SK-N-SH treated with all-trans-retinoic acid at 6 μM for 48 hours (cell line): Measurements from ENCODE around the gene SFXN2.

Source experiments
- ATAC-seq: fragments of 200-7000 bp; cut with Tn5 transposase; 3 replicates; pipeline ENCODE4 v1.9.1; 2020; ENCODE audit warnings: mild to moderate bottlenecking, moderate library complexity
- ARNTL ChIP-seq: fragments of 450-650 bp; formaldehyde crosslinking; IDR thresholded peaks from 2 replicates; pipeline ENCODE4 v1.5.0; 2020; ENCODE audit warnings: low read depth, mild to moderate bottlenecking, moderate library complexity, borderline replicate concordance
- CSDC2 ChIP-seq: fragments of 250-450 bp; sonication (Bioruptor Pico); IDR thresholded peaks from 2 replicates; pipeline ENCODE4 v1.5.0; 2020; ENCODE audit warnings: mild to moderate bottlenecking, moderate library complexity
- ESRRG ChIP-seq: fragments of 250-450 bp; sonication (Bioruptor Pico); IDR thresholded peaks from 2 replicates; pipeline ENCODE4 v1.6.1; 2021; ENCODE audit warnings: mild to moderate bottlenecking
- GLIS3 ChIP-seq: fragments of 250-450 bp; sonication (Bioruptor Pico); IDR thresholded peaks from 2 replicates; pipeline ENCODE4 v1.5.0; 2020; ENCODE audit warnings: mild to moderate bottlenecking, moderate library complexity
- ISL1 ChIP-seq: fragments of 250-450 bp; sonication (Bioruptor Pico); IDR thresholded peaks from 2 replicates; pipeline ENCODE4 v2.1.2; 2022; ENCODE audit warnings: mild to moderate bottlenecking, moderate library complexity
- PPARA ChIP-seq: fragments of 250-450 bp; sonication (Bioruptor Pico); IDR thresholded peaks from 2 replicates; pipeline ENCODE4 v1.5.0; 2020; ENCODE audit warnings: mild to moderate bottlenecking, borderline replicate concordance
- RARB ChIP-seq: fragments of 250-450 bp; sonication (Bioruptor Pico); IDR thresholded peaks from 2 replicates; pipeline ENCODE4 v1.8.0; 2021; ENCODE audit warnings: mild to moderate bottlenecking, moderate library complexity
- SNAI2 ChIP-seq: fragments of 250-450 bp; sonication (Bioruptor Pico); IDR thresholded peaks from 2 replicates; pipeline ENCODE4 v1.5.0; 2020; ENCODE audit warnings: mild to moderate bottlenecking, moderate library complexity
- TSHZ2 ChIP-seq: fragments of 250-450 bp; sonication (Bioruptor Pico); IDR thresholded peaks from 2 replicates; pipeline ENCODE4 v1.5.0; 2020; ENCODE audit warnings: mild to moderate bottlenecking, moderate library complexity
- ZC3H10 ChIP-seq: fragments of 250-450 bp; sonication (Bioruptor Pico); IDR thresholded peaks from 2 replicates; pipeline ENCODE4 v1.5.1; 2021; ENCODE audit warnings: mild to moderate bottlenecking, moderate library complexity
- ZFP3 ChIP-seq: fragments of 250-450 bp; sonication (Bioruptor Pico); IDR thresholded peaks from 2 replicates; pipeline ENCODE4 v1.5.0; 2020; ENCODE audit warnings: mild to moderate bottlenecking, moderate library complexity
- ZFP30 ChIP-seq: fragments of 450-650 bp; formaldehyde crosslinking; IDR thresholded peaks from 2 replicates; pipeline ENCODE4 v1.5.0; 2022; ENCODE audit warnings: mild to moderate bottlenecking, moderate library complexity
- ZNF565 ChIP-seq: fragments of 450-650 bp; formaldehyde crosslinking; conservative IDR thresholded peaks from 2 replicates; pipeline ENCODE4 v1.5.0; 2020; ENCODE audit warnings: low read depth, mild to moderate bottlenecking, moderate library complexity
- ZNF70 ChIP-seq: fragments of 450-650 bp; formaldehyde crosslinking; IDR thresholded peaks from 2 replicates; pipeline ENCODE4 v1.5.0; 2020; ENCODE audit warnings: mild to moderate bottlenecking, moderate library complexity
- ZNF8 ChIP-seq: fragments of 450-650 bp; formaldehyde crosslinking; IDR thresholded peaks from 2 replicates; pipeline ENCODE4 v1.5.0; 2020; ENCODE audit warnings: mild to moderate bottlenecking, moderate library complexity
- TF ChIP-seq, protein P1 (sequence below): fragments of 250-450 bp; sonication (Bioruptor Pico); IDR thresholded peaks from 2 replicates; pipeline ENCODE4 v1.5.1; 2020; ENCODE audit warnings: low read depth, mild to moderate bottlenecking, moderate library complexity
- TF ChIP-seq, protein P2 (sequence below): fragments of 250-450 bp; sonication (Bioruptor Pico); IDR thresholded peaks from 2 replicates; pipeline ENCODE4 v1.8.0; 2020; ENCODE audit warnings: mild to moderate bottlenecking, moderate library complexity, borderline replicate concordance
- TF ChIP-seq, protein P3 (sequence below): fragments of 250-450 bp; sonication (Bioruptor Pico); IDR thresholded peaks from 2 replicates; pipeline ENCODE4 v1.8.0; 2021; ENCODE audit warnings: low read depth, mild to moderate bottlenecking, moderate library complexity, borderline replicate concordance
- TF ChIP-seq, protein P4 (sequence below): fragments of 250-450 bp; sonication (Bioruptor Pico); IDR thresholded peaks from 2 replicates; pipeline ENCODE4 v1.5.1; 2021; ENCODE audit warnings: mild to moderate bottlenecking, moderate library complexity

Gene SFXN2

GRCh38 chr10:102752266-102752930 is 38.0 kb downstream of the SFXN2 start:
- TF ChIP-seq, protein P1, sequence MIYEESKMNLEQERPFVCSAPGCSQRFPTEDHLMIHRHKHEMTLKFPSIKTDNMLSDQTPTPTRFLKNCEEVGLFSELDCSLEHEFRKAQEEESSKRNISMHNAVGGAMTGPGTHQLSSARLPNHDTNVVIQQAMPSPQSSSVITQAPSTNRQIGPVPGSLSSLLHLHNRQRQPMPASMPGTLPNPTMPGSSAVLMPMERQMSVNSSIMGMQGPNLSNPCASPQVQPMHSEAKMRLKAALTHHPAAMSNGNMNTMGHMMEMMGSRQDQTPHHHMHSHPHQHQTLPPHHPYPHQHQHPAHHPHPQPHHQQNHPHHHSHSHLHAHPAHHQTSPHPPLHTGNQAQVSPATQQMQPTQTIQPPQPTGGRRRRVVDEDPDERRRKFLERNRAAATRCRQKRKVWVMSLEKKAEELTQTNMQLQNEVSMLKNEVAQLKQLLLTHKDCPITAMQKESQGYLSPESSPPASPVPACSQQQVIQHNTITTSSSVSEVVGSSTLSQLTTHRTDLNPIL = no peak
- no peak for TF ChIP-seq ISL1
- TF ChIP-seq, all 23 proteins: peak for 0
- ATAC-seq = no peak; the same call in 2 of the 3 replicates

GRCh38 chr10:102752934-102753664 is 38.7 kb downstream of the SFXN2 start:
- ATAC-seq = peak; percentile 98

GRCh38 chr10:102753718-102754117 is 39.3 kb downstream of the SFXN2 start:
- no peak for TF ChIP-seq ZNF70 (CRISPR knock-in tag)
- no peak for TF ChIP-seq PPARA (CRISPR knock-in tag)
- TF ChIP-seq ZNF565 = no peak
- TF ChIP-seq, protein P1 = no peak
- TF ChIP-seq GLIS3 (CRISPR knock-in tag) = no peak
- TF ChIP-seq, protein P2, sequence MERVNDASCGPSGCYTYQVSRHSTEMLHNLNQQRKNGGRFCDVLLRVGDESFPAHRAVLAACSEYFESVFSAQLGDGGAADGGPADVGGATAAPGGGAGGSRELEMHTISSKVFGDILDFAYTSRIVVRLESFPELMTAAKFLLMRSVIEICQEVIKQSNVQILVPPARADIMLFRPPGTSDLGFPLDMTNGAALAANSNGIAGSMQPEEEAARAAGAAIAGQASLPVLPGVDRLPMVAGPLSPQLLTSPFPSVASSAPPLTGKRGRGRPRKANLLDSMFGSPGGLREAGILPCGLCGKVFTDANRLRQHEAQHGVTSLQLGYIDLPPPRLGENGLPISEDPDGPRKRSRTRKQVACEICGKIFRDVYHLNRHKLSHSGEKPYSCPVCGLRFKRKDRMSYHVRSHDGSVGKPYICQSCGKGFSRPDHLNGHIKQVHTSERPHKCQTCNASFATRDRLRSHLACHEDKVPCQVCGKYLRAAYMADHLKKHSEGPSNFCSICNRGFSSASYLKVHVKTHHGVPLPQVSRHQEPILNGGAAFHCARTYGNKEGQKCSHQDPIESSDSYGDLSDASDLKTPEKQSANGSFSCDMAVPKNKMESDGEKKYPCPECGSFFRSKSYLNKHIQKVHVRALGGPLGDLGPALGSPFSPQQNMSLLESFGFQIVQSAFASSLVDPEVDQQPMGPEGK = no peak
- TF ChIP-seq ZFP30 (CRISPR knock-in tag) = no peak
- TF ChIP-seq, protein P3, sequence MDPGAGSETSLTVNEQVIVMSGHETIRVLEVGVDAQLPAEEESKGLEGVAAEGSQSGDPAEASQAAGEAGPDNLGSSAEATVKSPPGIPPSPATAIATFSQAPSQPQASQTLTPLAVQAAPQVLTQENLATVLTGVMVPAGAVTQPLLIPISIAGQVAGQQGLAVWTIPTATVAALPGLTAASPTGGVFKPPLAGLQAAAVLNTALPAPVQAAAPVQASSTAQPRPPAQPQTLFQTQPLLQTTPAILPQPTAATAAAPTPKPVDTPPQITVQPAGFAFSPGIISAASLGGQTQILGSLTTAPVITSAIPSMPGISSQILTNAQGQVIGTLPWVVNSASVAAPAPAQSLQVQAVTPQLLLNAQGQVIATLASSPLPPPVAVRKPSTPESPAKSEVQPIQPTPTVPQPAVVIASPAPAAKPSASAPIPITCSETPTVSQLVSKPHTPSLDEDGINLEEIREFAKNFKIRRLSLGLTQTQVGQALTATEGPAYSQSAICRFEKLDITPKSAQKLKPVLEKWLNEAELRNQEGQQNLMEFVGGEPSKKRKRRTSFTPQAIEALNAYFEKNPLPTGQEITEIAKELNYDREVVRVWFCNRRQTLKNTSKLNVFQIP (CRISPR knock-in tag) = no peak
- no peak for ATAC-seq

More at GRCh38 chr10:102752934-102753664, 38.7 kb downstream of the SFXN2 start:
- TF ChIP-seq ZNF8 (CRISPR knock-in tag) = no peak
- TF ChIP-seq ZFP30 (CRISPR knock-in tag) = no peak
- no peak for TF ChIP-seq GLIS3 (CRISPR knock-in tag)
- no peak for TF ChIP-seq ZC3H10
- no peak for TF ChIP-seq PPARA (CRISPR knock-in tag)

- TF ChIP-seq ESRRG (CRISPR knock-in tag) (no peak), ARNTL (CRISPR knock-in tag) (no peak), GLIS3 (CRISPR knock-in tag) (no peak), ZFP30 (CRISPR knock-in tag) (no peak), SNAI2 (no peak)
- no peak for ATAC-seq
These were observed 42.9 kb downstream of the SFXN2 start for GRCh38 chr10:102757323-102757722.

- no peak for ATAC-seq
- no peak for TF ChIP-seq TSHZ2 (CRISPR knock-in tag)
- TF ChIP-seq GLIS3 (CRISPR knock-in tag) = no peak
- no peak for TF ChIP-seq ZFP3 (CRISPR knock-in tag)
- TF ChIP-seq CSDC2 (CRISPR knock-in tag) = no peak
- TF ChIP-seq, protein P4, sequence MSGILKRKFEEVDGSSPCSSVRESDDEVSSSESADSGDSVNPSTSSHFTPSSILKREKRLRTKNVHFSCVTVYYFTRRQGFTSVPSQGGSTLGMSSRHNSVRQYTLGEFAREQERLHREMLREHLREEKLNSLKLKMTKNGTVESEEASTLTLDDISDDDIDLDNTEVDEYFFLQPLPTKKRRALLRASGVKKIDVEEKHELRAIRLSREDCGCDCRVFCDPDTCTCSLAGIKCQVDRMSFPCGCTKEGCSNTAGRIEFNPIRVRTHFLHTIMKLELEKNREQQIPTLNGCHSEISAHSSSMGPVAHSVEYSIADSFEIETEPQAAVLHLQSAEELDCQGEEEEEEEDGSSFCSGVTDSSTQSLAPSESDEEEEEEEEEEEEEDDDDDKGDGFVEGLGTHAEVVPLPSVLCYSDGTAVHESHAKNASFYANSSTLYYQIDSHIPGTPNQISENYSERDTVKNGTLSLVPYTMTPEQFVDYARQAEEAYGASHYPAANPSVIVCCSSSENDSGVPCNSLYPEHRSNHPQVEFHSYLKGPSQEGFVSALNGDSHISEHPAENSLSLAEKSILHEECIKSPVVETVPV (CRISPR knock-in tag) = no peak
- TF ChIP-seq ZNF70 (CRISPR knock-in tag) = no peak
- no peak for TF ChIP-seq ARNTL (CRISPR knock-in tag)
- TF ChIP-seq, protein P2 = no peak
- TF ChIP-seq ESRRG (CRISPR knock-in tag) = no peak
- no peak for TF ChIP-seq RARB (CRISPR knock-in tag)
- no peak for TF ChIP-seq ZNF565
These were observed 44.0 kb downstream of the SFXN2 start for GRCh38 chr10:102758240-102758932.
